Measurements from ENCODE around the gene OR1B1. TPM values are rescaled to one million over a fixed set of nuclear protein-coding genes. Genes with fewer than 3 reads are reported as not detected.

OR1B1 gene
- total and polyA plus RNA-seq, 2 of the 8 experiments (the other 6 are each of a cell fraction or from before 2014, with no cell fraction given) = not detected

- TF ChIP-seq SAP30 (IDR thresholded peaks at IDR 0.05; ENCODE audit: insufficient read depth, insufficient replicate concordance, low read length) (no peak), ASH2L (IDR thresholded peaks at IDR 0.05; ENCODE audit: low read length) (no peak), BACH1 (IDR thresholded peaks at IDR 0.05; ENCODE audit: low read length) (no peak), CBX5 (IDR thresholded peaks at IDR 0.05; ENCODE audit: low read depth, low read length) (no peak)
- TF ChIP-seq, protein P1, sequence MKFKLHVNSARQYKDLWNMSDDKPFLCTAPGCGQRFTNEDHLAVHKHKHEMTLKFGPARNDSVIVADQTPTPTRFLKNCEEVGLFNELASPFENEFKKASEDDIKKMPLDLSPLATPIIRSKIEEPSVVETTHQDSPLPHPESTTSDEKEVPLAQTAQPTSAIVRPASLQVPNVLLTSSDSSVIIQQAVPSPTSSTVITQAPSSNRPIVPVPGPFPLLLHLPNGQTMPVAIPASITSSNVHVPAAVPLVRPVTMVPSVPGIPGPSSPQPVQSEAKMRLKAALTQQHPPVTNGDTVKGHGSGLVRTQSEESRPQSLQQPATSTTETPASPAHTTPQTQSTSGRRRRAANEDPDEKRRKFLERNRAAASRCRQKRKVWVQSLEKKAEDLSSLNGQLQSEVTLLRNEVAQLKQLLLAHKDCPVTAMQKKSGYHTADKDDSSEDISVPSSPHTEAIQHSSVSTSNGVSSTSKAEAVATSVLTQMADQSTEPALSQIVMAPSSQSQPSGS (IDR thresholded peaks at IDR 0.05; ENCODE audit: low read length) = no peak
Observed at GRCh38 chr9:122579874-122580273, 77.6 kb downstream of the OR1B1 start (continued).

Other genes with a start within 250 kb of the OR1B1 start
- gene OR1J1, start 179.7 kb downstream of the OR1B1 start, total RNA-seq (2021; fragmentation: NEBNext Ultra II Directional; extraction: Animal tissue kit (Norgen Biotek cat#: 25700)) = not detected in 2 replicates
- gene OR1J1, start 179.7 kb downstream of the OR1B1 start, polyA plus RNA-seq (2011; rRNA removed) = not detected in 2 replicates
- not detected in 2 replicates for gene OR1J2, start 146.8 kb downstream of the OR1B1 start, total RNA-seq (2021; fragmentation: NEBNext Ultra II Directional; extraction: Animal tissue kit (Norgen Biotek cat#: 25700))
- not detected in 2 replicates for gene OR1J2, start 146.8 kb downstream of the OR1B1 start, polyA plus RNA-seq (2011; rRNA removed)
- gene OR1J4, start 138.5 kb downstream of the OR1B1 start, total RNA-seq (2021; fragmentation: NEBNext Ultra II Directional; extraction: Animal tissue kit (Norgen Biotek cat#: 25700)) = not detected in 2 replicates
- gene OR1J4, start 138.5 kb downstream of the OR1B1 start, polyA plus RNA-seq (2011; rRNA removed) = not detected in 2 replicates
- not detected in 2 replicates for gene OR1N1, start 130.3 kb downstream of the OR1B1 start, total RNA-seq (2021; fragmentation: NEBNext Ultra II Directional; extraction: Animal tissue kit (Norgen Biotek cat#: 25700))
- gene OR1N1, start 130.3 kb downstream of the OR1B1 start, polyA plus RNA-seq (2011; rRNA removed) = not detected in 2 replicates
- not detected in 2 replicates for gene OR1N2, start 104.5 kb downstream of the OR1B1 start, total RNA-seq (2021; fragmentation: NEBNext Ultra II Directional; extraction: Animal tissue kit (Norgen Biotek cat#: 25700))
- not detected in 2 replicates for gene OR1N2, start 104.5 kb downstream of the OR1B1 start, polyA plus RNA-seq (2011; rRNA removed)
- not detected in 2 replicates for gene OR1L8, start 74.2 kb downstream of the OR1B1 start, total RNA-seq (2021; fragmentation: NEBNext Ultra II Directional; extraction: Animal tissue kit (Norgen Biotek cat#: 25700))
- gene OR1L8, start 74.2 kb downstream of the OR1B1 start, polyA plus RNA-seq (2011; rRNA removed) = not detected in 2 replicates
- not detected in 2 replicates for gene OR1Q1, start 42.9 kb downstream of the OR1B1 start, total RNA-seq (2021; fragmentation: NEBNext Ultra II Directional; extraction: Animal tissue kit (Norgen Biotek cat#: 25700))
- gene OR1Q1, start 42.9 kb downstream of the OR1B1 start, polyA plus RNA-seq (2011; rRNA removed) = not detected in 2 replicates
- not detected in 2 replicates for gene OR1L1, start 4.1 kb upstream of the OR1B1 start, total RNA-seq (2021; fragmentation: NEBNext Ultra II Directional; extraction: Animal tissue kit (Norgen Biotek cat#: 25700))
- gene OR1L1, start 4.1 kb upstream of the OR1B1 start, polyA plus RNA-seq (2011; rRNA removed) = not detected in 2 replicates
- gene OR1L3, start 17.5 kb upstream of the OR1B1 start, total RNA-seq (2021; fragmentation: NEBNext Ultra II Directional; extraction: Animal tissue kit (Norgen Biotek cat#: 25700)) = not detected in 2 replicates
- not detected in 2 replicates for gene OR1L3, start 17.5 kb upstream of the OR1B1 start, polyA plus RNA-seq (2011; rRNA removed)
- gene OR1L4, start 66.4 kb upstream of the OR1B1 start, total RNA-seq (2021; fragmentation: NEBNext Ultra II Directional; extraction: Animal tissue kit (Norgen Biotek cat#: 25700)) = not detected in 2 replicates
- gene OR1L4, start 66.4 kb upstream of the OR1B1 start, polyA plus RNA-seq (2011; rRNA removed) = not detected in 2 replicates
- gene OR1L6, start 84.7 kb upstream of the OR1B1 start, total RNA-seq (2021; fragmentation: NEBNext Ultra II Directional; extraction: Animal tissue kit (Norgen Biotek cat#: 25700)) = not detected in 2 replicates
- gene OR1L6, start 84.7 kb upstream of the OR1B1 start, polyA plus RNA-seq (2011; rRNA removed) = not detected in 2 replicates
- not detected in 2 replicates for gene OR5C1, start 131.3 kb upstream of the OR1B1 start, total RNA-seq (2021; fragmentation: NEBNext Ultra II Directional; extraction: Animal tissue kit (Norgen Biotek cat#: 25700))
- gene OR5C1, start 131.3 kb upstream of the OR1B1 start, polyA plus RNA-seq (2011; rRNA removed) = not detected in 2 replicates
- gene OR1K1, start 142.5 kb upstream of the OR1B1 start, total RNA-seq (2021; fragmentation: NEBNext Ultra II Directional; extraction: Animal tissue kit (Norgen Biotek cat#: 25700)) = not detected in 2 replicates
- gene OR1K1, start 142.5 kb upstream of the OR1B1 start, polyA plus RNA-seq (2011; rRNA removed) = not detected in 2 replicates
- gene PDCL, start 171.0 kb upstream of the OR1B1 start, total RNA-seq (2021; fragmentation: NEBNext Ultra II Directional; extraction: Animal tissue kit (Norgen Biotek cat#: 25700)) = 21.8 and 24.6 TPM in 2 replicates
- gene PDCL, start 171.0 kb upstream of the OR1B1 start, polyA plus RNA-seq (2011; rRNA removed) = 5.4 and 7.1 TPM in 2 replicates
- gene RC3H2, start 247.7 kb upstream of the OR1B1 start, total RNA-seq (2021; fragmentation: NEBNext Ultra II Directional; extraction: Animal tissue kit (Norgen Biotek cat#: 25700)) = 38.4 and 40.0 TPM in 2 replicates
- 7.9 and 11.2 TPM in 2 replicates for gene RC3H2, start 247.7 kb upstream of the OR1B1 start, polyA plus RNA-seq (2011; rRNA removed)

Measured in H1 (cell line).